GM23248 (cell line): ENCODE results near the gene LRMDA. TPM values are rescaled to one million over a fixed set of nuclear protein-coding genes. Genes with fewer than 3 reads are reported as not detected.
"Not testable (repeated sequence)": the region's sequence is repeated elsewhere in the genome, so short reads cannot be mapped to it uniquely, and the experiment has no call there.

ENCODE experiments used
- DNase-seq: peaks from one replicate; pipeline ENCODE4 v3.0.0-alpha.2; 2015
- H2AFZ ChIP-seq: fragments of 200-600 bp; sonication (generic); 2 replicates; pipeline ENCODE4 v1.6.1; 2016; ENCODE audit warnings: antibody characterized with exemption
- H3F3A ChIP-seq: fragments of 200-600 bp; sonication (generic); 2 replicates; pipeline ENCODE4 v1.6.1; 2016; ENCODE audit warnings: mild to moderate bottlenecking, antibody characterized with exemption, mixed run types; ENCODE audit not compliant: insufficient read depth
- H3K27ac ChIP-seq: fragments of 200-600 bp; sonication (generic); 2 replicates; pipeline ENCODE4 v1.5.1; 2016; ENCODE audit warnings: mild to moderate bottlenecking
- H3K27me3 ChIP-seq: fragments of 200-600 bp; sonication (generic); replicated peaks from 2 replicates; pipeline ENCODE4 v1.6.1; 2016; ENCODE audit warnings: mild to moderate bottlenecking; ENCODE audit not compliant: insufficient read depth
- H3K36me3 ChIP-seq: fragments of 200-600 bp; sonication (generic); 2 replicates; pipeline ENCODE4 v1.6.1; 2016; ENCODE audit warnings: low read depth, mild to moderate bottlenecking
- H3K4me1 ChIP-seq: fragments of 200-600 bp; sonication (generic); 2 replicates; pipeline ENCODE4 v1.6.1; 2016; ENCODE audit warnings: mild to moderate bottlenecking; ENCODE audit not compliant: insufficient read depth
- H3K4me2 ChIP-seq: fragments of 200-600 bp; sonication (generic); one replicate; pipeline ENCODE4 v1.6.1; 2016; ENCODE audit warnings: mild to moderate bottlenecking; ENCODE audit not compliant: unreplicated experiment
- H3K4me3 ChIP-seq: fragments of 200-600 bp; sonication (generic); 2 replicates; pipeline ENCODE4 v1.5.1; 2016; ENCODE audit warnings: mild to moderate bottlenecking
- H3K79me2 ChIP-seq: fragments of 200-600 bp; sonication (generic); 2 replicates; pipeline ENCODE4 v1.6.1; 2016; ENCODE audit warnings: mild to moderate bottlenecking; ENCODE audit not compliant: insufficient read depth
- H3K9ac ChIP-seq: fragments of 200-600 bp; sonication (generic); 2 replicates; pipeline ENCODE4 v1.6.1; 2016; ENCODE audit warnings: mild to moderate bottlenecking
- H3K9me2 ChIP-seq: fragments of 200-600 bp; sonication (generic); 2 replicates; pipeline ENCODE4 v1.6.1; 2016; ENCODE audit warnings: mixed run types, mild to moderate bottlenecking, moderate library complexity; ENCODE audit not compliant: insufficient read depth
- H3K9me3 ChIP-seq: fragments of 200-600 bp; sonication (generic); one replicate; pipeline ENCODE4 v1.6.1; 2017; ENCODE audit warnings: low read depth
- H4K20me1 ChIP-seq: fragments of 200-600 bp; sonication (generic); 2 replicates; pipeline ENCODE4 v1.6.0; 2016; ENCODE audit not compliant: insufficient read depth
- EZH2 ChIP-seq: fragments of 200-600 bp; sonication (generic); IDR thresholded peaks from 2 replicates; pipeline ENCODE4 v1.6.1; 2018; ENCODE audit warnings: antibody characterized with exemption, mild to moderate bottlenecking; ENCODE audit not compliant: insufficient read depth, poor library complexity, severe bottlenecking
- EZH2phosphoT487 ChIP-seq: fragments of 200-600 bp; sonication (generic); IDR thresholded peaks from 2 replicates; pipeline ENCODE4 v1.6.1; 2018; ENCODE audit warnings: antibody characterized with exemption, moderate library complexity, mild to moderate bottlenecking, low read depth; ENCODE audit not compliant: insufficient read depth
- whole genome bisulfite sequencing, 2 experiments: methylation state at CpG; one replicate each; pipeline ENCODE4 v1.1.6; 2015 to 2017; ENCODE audit warnings: low lambda C conversion rate in 2 of 2, low coverage in 1 of 2; ENCODE audit errors: missing lambda C conversion rate in 2 of 2; 5-methylcytosine and 5-hydroxymethylcytosine counted together
- in situ Hi-C: fragments of 300-500 bp; cut with MboI; formaldehyde crosslinking; loops from 2 replicates; pipeline ENCODE4 v1.15.0; 2020
- polyA plus RNA-seq: library from polyadenylated mRNA; unstranded; fragments of >200 nt; fragmentation: Nextera tagmentation; extraction: Ambion mirVana; gene quantifications from 2 replicates; pipeline ENCODE4 v1.2.1, GENCODE V29; 2016
- total RNA-seq: library from RNA; depleted of rRNA; stranded (reverse); fragments of >200 nt; shearing (Covaris generic); gene quantifications from 2 replicates; pipeline ENCODE4 v1.2.3, GENCODE V29; 2014

LRMDA gene
- total and polyA plus RNA-seq, 2 experiments from 2014 or later: 2.6 TPM; not detected in 1

DNA sequence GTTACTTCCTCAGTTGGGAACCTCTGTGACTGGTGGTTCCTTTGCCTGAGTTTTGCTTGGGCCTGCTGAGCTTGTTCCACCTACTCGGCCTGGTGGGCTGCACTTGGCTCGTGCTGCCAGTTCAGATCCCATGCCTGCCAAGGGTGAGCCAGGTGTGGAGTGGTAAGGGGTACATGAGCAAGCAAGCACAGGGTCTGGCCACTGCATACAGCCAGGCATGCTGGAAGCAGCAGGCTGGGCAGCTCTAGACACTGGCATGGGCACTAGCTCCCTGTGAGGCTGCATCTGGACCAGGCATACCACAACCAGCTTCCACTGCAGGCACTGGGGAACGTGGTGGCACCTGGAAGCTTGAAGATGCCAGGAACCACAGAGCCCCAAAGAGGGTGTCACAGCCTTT is 624.0 kb downstream of the LRMDA start:
- in situ Hi-C loops: no loop called here
- H3K4me2 ChIP-seq: no peak overlapping the region
- no peaks in the 10 kb centered on the region for H3F3A ChIP-seq
- no peaks in the 10 kb centered on the region for H3K4me1 ChIP-seq
- H3K9me3 ChIP-seq: no peaks in the 10 kb centered on the region
- no peak for TF ChIP-seq EZH2phosphoT487
- no peak for TF ChIP-seq EZH2
- WGBS, 2 experiments: 64 to 79% methylated on average over 3 of the region's 3 CpGs
- H2AFZ ChIP-seq: no peak overlapping the region
- H3K27ac ChIP-seq: no peak overlapping the region
- peaks cover 6% of the 10 kb centered on the region; the same call in 1 of the 2 replicates for H3K27me3 ChIP-seq
- DNase-seq: no peak
- H3K4me3 ChIP-seq: no peak overlapping the region
- H4K20me1 ChIP-seq: no peaks in the 10 kb centered on the region
- no peaks in the 10 kb centered on the region for H3K79me2 ChIP-seq
- H3K9ac ChIP-seq: no peak overlapping the region
- no peaks in the 10 kb centered on the region for H3K36me3 ChIP-seq
- H3K9me2 ChIP-seq: no peaks in the 10 kb centered on the region

- in situ Hi-C loops: no loop called here
- DNase-seq: no peak
- TF ChIP-seq EZH2 (no peak), EZH2phosphoT487 (no peak)
- Histone ChIP-seq H3K79me2 (no peaks in the 10 kb centered on the region), H3K36me3 (no peaks in the 10 kb centered on the region), H3K27me3 (peaks cover 6% of the 10 kb centered on the region; the same call in 1 of the 2 replicates), H3F3A (no peaks in the 10 kb centered on the region), H2AFZ (no peak overlapping the region), H3K9me2 (no peaks in the 10 kb centered on the region), H3K4me2 (no peak overlapping the region), H4K20me1 (no peaks in the 10 kb centered on the region), H3K4me3 (no peak overlapping the region), H3K4me1 (no peaks in the 10 kb centered on the region), H3K27ac (no peak overlapping the region), H3K9me3 (no peaks in the 10 kb centered on the region), H3K9ac (no peak overlapping the region)
- WGBS, 2 experiments: 64 to 79% methylated on average over 1 of the region's 1 CpG
These were observed 624.5 kb downstream of the LRMDA start for GRCh38 chr10:76055963-76056362.

DNA sequence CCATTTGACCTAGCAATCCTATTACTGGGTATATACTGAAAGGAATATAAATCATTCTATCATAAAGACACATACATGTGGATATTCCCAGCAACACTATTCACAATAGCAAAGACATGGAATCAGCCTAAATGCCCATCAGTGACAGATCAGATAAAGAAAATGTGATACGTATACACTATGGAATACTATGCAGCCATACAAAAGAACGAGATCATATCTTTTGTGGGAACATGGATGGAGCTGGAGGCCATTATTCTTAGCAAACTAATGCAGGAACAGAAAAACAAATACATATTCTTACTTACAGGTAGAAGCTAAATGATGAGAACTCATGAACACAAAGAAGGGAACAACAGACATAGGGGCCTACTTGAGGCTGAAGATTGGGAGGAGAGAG is 629.6 kb downstream of the LRMDA start:
- H3K79me2 ChIP-seq, H3K9me3 ChIP-seq, H3F3A ChIP-seq, H3K27me3 ChIP-seq, H2AFZ ChIP-seq, H3K4me1 ChIP-seq, H3K9me2 ChIP-seq, H3K4me2 ChIP-seq, H3K27ac ChIP-seq, H4K20me1 ChIP-seq, DNase-seq, H3K4me3 ChIP-seq, in situ Hi-C loops, H3K36me3 ChIP-seq, H3K9ac ChIP-seq: not testable (repeated sequence)
- WGBS, 2 experiments: 76 to 86% methylated on average over 2 of the region's 2 CpGs

GRCh38 chr10:76066457-76066856 is 635.0 kb downstream of the LRMDA start:
- no peaks in the 10 kb centered on the region for H3K9me2 ChIP-seq
- no peak overlapping the region for H3K4me3 ChIP-seq
- H2AFZ ChIP-seq: no peak overlapping the region
- H3K4me1 ChIP-seq: no peaks in the 10 kb centered on the region
- H3F3A ChIP-seq: no peaks in the 10 kb centered on the region
- no peaks in the 10 kb centered on the region for H3K36me3 ChIP-seq
- no peak for TF ChIP-seq EZH2phosphoT487
- TF ChIP-seq EZH2: no peak
- DNase-seq: no peak
- no peak overlapping the region for H3K4me2 ChIP-seq
- no peak overlapping the region for H3K9ac ChIP-seq
- H4K20me1 ChIP-seq: no peaks in the 10 kb centered on the region
- H3K27me3 ChIP-seq: no peaks in the 10 kb centered on the region
- no peak overlapping the region for H3K27ac ChIP-seq
- WGBS, 2 experiments: 17 to 52% methylated on average over 1 of the region's 1 CpG
- no peaks in the 10 kb centered on the region for H3K9me3 ChIP-seq
- no peaks in the 10 kb centered on the region for H3K79me2 ChIP-seq
- in situ Hi-C loops: no loop called here

GRCh38 chr10:76067447-76067846 is 636.0 kb downstream of the LRMDA start:
- no peak for DNase-seq
- Histone ChIP-seq H3K9ac (no peak overlapping the region), H3K9me2 (no peaks in the 10 kb centered on the region)

More at GRCh38 chr10:76067447-76067846, 636.0 kb downstream of the LRMDA start:
- no peaks in the 10 kb centered on the region for H4K20me1 ChIP-seq
- H2AFZ ChIP-seq: no peak overlapping the region
- H3K36me3 ChIP-seq: no peaks in the 10 kb centered on the region
- no peak overlapping the region for H3K4me3 ChIP-seq
- H3K4me1 ChIP-seq: no peaks in the 10 kb centered on the region
- no peaks in the 10 kb centered on the region for H3K79me2 ChIP-seq
- H3K9me3 ChIP-seq: no peaks in the 10 kb centered on the region
- H3K27me3 ChIP-seq: no peaks in the 10 kb centered on the region
- H3K27ac ChIP-seq: no peak overlapping the region
- in situ Hi-C loops: no loop called here
- no peak for TF ChIP-seq EZH2
- no peak for TF ChIP-seq EZH2phosphoT487
- WGBS, 2 experiments: 76 to 82% methylated on average over 3 of the region's 3 CpGs
- H3K4me2 ChIP-seq: no peak overlapping the region
- H3F3A ChIP-seq: no peaks in the 10 kb centered on the region
